Stimulated activated naive CD8-positive, alpha-beta T cell treated with anti-CD3 and anti-CD28 coated beads, Interleukin-15, amount 100 ng/mL, for 72 hours (primary cell): ENCODE measurements around the gene ALG3.
A peak's percentile ranks its signal among the peaks of the same experiment; 100 is the strongest.

Source experiments
- ATAC-seq: fragments of 150-1000 bp; cut with Tn5 transposase; 2 replicates; pipeline ENCODE4 v1.10.0; 2021; ENCODE audit warnings: mild to moderate bottlenecking, moderate library complexity
- DNase-seq, 2 donors: peaks; one replicate each; pipeline ENCODE4 v3.0.0; 2021 to 2022
- H3K27ac Mint-ChIP-seq, 2 donors: one replicate each; pipeline ENCODE4 v1.8.0; 2022; ENCODE audit warnings: mild to moderate bottlenecking in 2 of 2, mixed read lengths in 2 of 2, moderate library complexity in 2 of 2
- H3K27me3 Mint-ChIP-seq: one replicate; pipeline ENCODE4 v1.8.0; 2022; ENCODE audit warnings: mixed read lengths
- H3K4me1 Mint-ChIP-seq: one replicate; pipeline ENCODE4 v1.8.0; 2022; ENCODE audit warnings: mild to moderate bottlenecking, mixed read lengths
- H3K4me3 Mint-ChIP-seq, 2 donors: one replicate each; pipeline ENCODE4 v1.8.0; 2022; ENCODE audit warnings: mild to moderate bottlenecking in 2 of 2, mixed read lengths in 2 of 2, moderate library complexity in 1 of 2
- H3K9me3 Mint-ChIP-seq, 2 donors: one replicate each; pipeline ENCODE4 v1.8.0; 2022; ENCODE audit warnings: mixed read lengths in 2 of 2

The ALG3 gene

GRCh38 chr3:184248454-184249411 lies at the start of gene ALG3:
Gene ALG3 (minus strand): TSS chr3:184248962. CDS start chr3:184248940, 22 bp downstream.
- DNase-seq (peak; percentile 88 to 89), ATAC-seq (peak; percentile 61)
- H3K9me3 Mint-ChIP-seq = no peaks in the 10 kb centered on the region
- H3K27me3 Mint-ChIP-seq = no peaks in the 10 kb centered on the region
- peaks cover 26% of the 10 kb centered on the region for H3K4me1 Mint-ChIP-seq
- peak within 1 kb of the TSS; percentile 99 for H3K27ac Mint-ChIP-seq
- H3K4me3 Mint-ChIP-seq = peak within 1 kb of the TSS; percentile 98 to 99

GRCh38 chr3:184296616-184297015 lies 47.9 kb upstream of the ALG3 start:
- DNase-seq = no peak
- Mint-ChIP-seq H3K27me3 (no peaks in the 10 kb centered on the region), H3K27ac (peak overlapping the region in 1 of 2 donors; percentile 23), H3K9me3 (no peaks in the 10 kb centered on the region), H3K4me1 (peaks cover 21% of the 10 kb centered on the region), H3K4me3 (no peak overlapping the region)
- no peak for ATAC-seq

- Mint-ChIP-seq H3K4me3 (no peak overlapping the region), H3K9me3 (no peaks in the 10 kb centered on the region), H3K27ac (no peak overlapping the region), H3K27me3 (no peaks in the 10 kb centered on the region), H3K4me1 (peaks cover 13% of the 10 kb centered on the region)
- no peak for DNase-seq
- ATAC-seq = no peak
Measured at GRCh38 chr3:184295771-184296170, 47.0 kb upstream of the ALG3 start.

- H3K27me3 Mint-ChIP-seq = peaks cover 10% of the 10 kb centered on the region
- H3K9me3 Mint-ChIP-seq = no peaks in the 10 kb centered on the region
- no peak for DNase-seq
- ATAC-seq = no peak
- no peak overlapping the region for H3K4me3 Mint-ChIP-seq
- H3K4me1 Mint-ChIP-seq = no peaks in the 10 kb centered on the region
- peak overlapping the region in 1 of 2 donors; percentile 46 for H3K27ac Mint-ChIP-seq
Measured at GRCh38 chr3:184291738-184292445, 43.1 kb upstream of the ALG3 start.

GRCh38 chr3:184291044-184291737 lies 42.4 kb upstream of the ALG3 start:
- H3K4me3 Mint-ChIP-seq = no peak overlapping the region
- H3K27me3 Mint-ChIP-seq = peaks cover 17% of the 10 kb centered on the region
- DNase-seq (no peak), ATAC-seq (no peak)
- no peak overlapping the region for H3K27ac Mint-ChIP-seq
- no peaks in the 10 kb centered on the region for H3K4me1 Mint-ChIP-seq
- H3K9me3 Mint-ChIP-seq = no peaks in the 10 kb centered on the region

- no peak overlapping the region for H3K4me3 Mint-ChIP-seq
- H3K27ac Mint-ChIP-seq = no peak overlapping the region
Measured at GRCh38 chr3:184290331-184290730, 41.6 kb upstream of the ALG3 start.

GRCh38 chr3:184289426-184289938 lies 40.7 kb upstream of the ALG3 start:
- Mint-ChIP-seq H3K27ac (no peak overlapping the region), H3K4me3 (no peak overlapping the region), H3K4me1 (no peaks in the 10 kb centered on the region), H3K9me3 (no peaks in the 10 kb centered on the region), H3K27me3 (peaks cover 24% of the 10 kb centered on the region)
- peak; percentile 83 for ATAC-seq
- peak; percentile 68 to 71 for DNase-seq

More at GRCh38 chr3:184290331-184290730, 41.6 kb upstream of the ALG3 start:
- H3K9me3 Mint-ChIP-seq = no peaks in the 10 kb centered on the region
- no peak for DNase-seq
- H3K27me3 Mint-ChIP-seq = peaks cover 24% of the 10 kb centered on the region
- ATAC-seq = no peak
- H3K4me1 Mint-ChIP-seq = no peaks in the 10 kb centered on the region

- Mint-ChIP-seq H3K4me3 (no peak overlapping the region), H3K9me3 (no peaks in the 10 kb centered on the region), H3K27ac (no peak overlapping the region), H3K4me1 (no peaks in the 10 kb centered on the region), H3K27me3 (peaks cover 30% of the 10 kb centered on the region)
- ATAC-seq = peak; percentile 65
- peak in 1 of 2 donors; percentile 41 for DNase-seq
Measured at GRCh38 chr3:184284696-184285095, 35.9 kb upstream of the ALG3 start.

- Mint-ChIP-seq H3K4me3 (no peak overlapping the region), H3K27me3 (peaks cover 34% of the 10 kb centered on the region), H3K9me3 (no peaks in the 10 kb centered on the region), H3K4me1 (no peaks in the 10 kb centered on the region), H3K27ac (no peak overlapping the region)
- DNase-seq (no peak), ATAC-seq (no peak)
Measured at GRCh38 chr3:184283681-184284080, 34.9 kb upstream of the ALG3 start.

GRCh38 chr3:184282941-184283340 lies 34.2 kb upstream of the ALG3 start:
- ATAC-seq = no peak

GRCh38 chr3:184277366-184277765 lies 28.6 kb upstream of the ALG3 start:
- H3K4me3 Mint-ChIP-seq = no peak overlapping the region
- peaks cover 6% of the 10 kb centered on the region for H3K4me1 Mint-ChIP-seq
- H3K27me3 Mint-ChIP-seq = peaks cover 52% of the 10 kb centered on the region
- no peak for ATAC-seq
- no peaks in the 10 kb centered on the region for H3K9me3 Mint-ChIP-seq
- H3K27ac Mint-ChIP-seq = no peak overlapping the region
- no peak for DNase-seq

More at GRCh38 chr3:184282941-184283340, 34.2 kb upstream of the ALG3 start:
- no peak for DNase-seq
- peaks cover 34% of the 10 kb centered on the region for H3K27me3 Mint-ChIP-seq
- no peak overlapping the region for H3K27ac Mint-ChIP-seq
- H3K4me3 Mint-ChIP-seq = no peak overlapping the region
- H3K4me1 Mint-ChIP-seq = no peaks in the 10 kb centered on the region
- no peaks in the 10 kb centered on the region for H3K9me3 Mint-ChIP-seq

GRCh38 chr3:184275961-184276910 lies 27.5 kb upstream of the ALG3 start, which contains the start of gene ECE2:
Gene ECE2 (plus strand): TSS chr3:184276022. CDS start chr3:184276154, 132 bp downstream.
- peak within 1 kb of the TSS; percentile 45 for H3K4me3 Mint-ChIP-seq
- ATAC-seq = peak; percentile 65

GRCh38 chr3:184275381-184275701 lies 26.6 kb upstream of the ALG3 start:
- no peaks in the 10 kb centered on the region for H3K9me3 Mint-ChIP-seq
- H3K27me3 Mint-ChIP-seq = peaks cover 72% of the 10 kb centered on the region
- peaks cover 6% of the 10 kb centered on the region for H3K4me1 Mint-ChIP-seq
- DNase-seq = no peak
- peak overlapping the region; percentile 45 for H3K4me3 Mint-ChIP-seq
- H3K27ac Mint-ChIP-seq = no peak overlapping the region
- ATAC-seq = peak; percentile 15

More at GRCh38 chr3:184275961-184276910, 27.5 kb upstream of the ALG3 start, which contains the start of gene ECE2:
- Mint-ChIP-seq H3K9me3 (no peaks in the 10 kb centered on the region), H3K27ac (no peak within 1 kb of the TSS), H3K27me3 (peaks cover 63% of the 10 kb centered on the region), H3K4me1 (peaks cover 6% of the 10 kb centered on the region)
- no peak for DNase-seq

GRCh38 chr3:184272269-184272668 lies 23.5 kb upstream of the ALG3 start:
- Mint-ChIP-seq H3K27ac (no peak overlapping the region), H3K9me3 (no peaks in the 10 kb centered on the region), H3K4me1 (peaks cover 6% of the 10 kb centered on the region), H3K4me3 (no peak overlapping the region), H3K27me3 (peaks cover 80% of the 10 kb centered on the region)
- DNase-seq = no peak
- no peak for ATAC-seq
